GM21576 (cell line): ENCODE measurements around the gene RANBP3.
"Not testable (repeated sequence)": the region's sequence is repeated elsewhere in the genome, so short reads cannot be mapped to it uniquely, and the experiment has no call there.

Source experiments
- ATAC-seq: cut with Tn5 transposase; IDR thresholded peaks from one replicate; pipeline ENCODE4 v1.9.1; 2021; ENCODE audit warnings: mild to moderate bottlenecking, moderate library complexity; ENCODE audit not compliant: unreplicated experiment

The RANBP3 gene

DNA sequence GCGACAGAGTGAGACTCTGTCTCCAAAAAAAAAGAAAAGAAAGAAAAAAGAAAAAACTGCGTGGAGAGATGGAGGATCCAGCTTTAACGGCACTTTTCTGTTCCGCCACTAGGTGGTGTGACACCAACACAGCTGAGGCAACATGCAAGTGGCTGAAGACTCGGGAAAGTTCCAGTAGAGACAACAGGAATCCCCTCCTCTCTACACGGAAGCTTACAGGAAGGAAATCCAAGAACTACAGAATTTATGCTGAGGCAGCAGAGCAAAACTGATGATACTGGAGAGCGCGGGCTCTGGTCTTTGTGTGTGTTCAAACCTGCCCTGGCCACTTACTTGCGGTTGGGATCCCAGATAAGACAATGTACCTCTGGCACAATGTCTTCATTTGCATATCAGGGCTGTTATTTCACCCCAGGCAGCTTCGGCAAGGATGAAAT is 9.9 kb downstream of the RANBP3 start:
- no peak for ATAC-seq

DNA sequence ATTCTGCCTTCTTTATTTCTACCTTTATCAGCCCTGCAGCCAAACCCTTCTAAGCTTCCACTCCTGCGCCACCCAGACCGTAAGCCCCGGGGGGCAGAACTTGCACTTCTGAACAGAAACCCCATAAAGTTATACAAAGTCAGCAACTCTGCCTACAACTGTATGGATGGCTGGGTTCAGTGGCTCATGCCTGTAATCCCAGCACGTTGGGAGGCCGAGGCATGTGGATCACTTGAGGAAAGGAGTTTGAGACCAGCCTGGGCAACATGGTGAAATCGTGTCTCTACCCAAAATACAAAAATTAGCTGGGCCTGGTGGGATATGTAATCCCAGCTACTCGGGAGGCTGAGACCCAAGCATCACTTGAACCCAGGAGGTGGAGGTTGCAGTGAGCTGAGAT is 10.4 kb downstream of the RANBP3 start:
- no peak for ATAC-seq

DNA sequence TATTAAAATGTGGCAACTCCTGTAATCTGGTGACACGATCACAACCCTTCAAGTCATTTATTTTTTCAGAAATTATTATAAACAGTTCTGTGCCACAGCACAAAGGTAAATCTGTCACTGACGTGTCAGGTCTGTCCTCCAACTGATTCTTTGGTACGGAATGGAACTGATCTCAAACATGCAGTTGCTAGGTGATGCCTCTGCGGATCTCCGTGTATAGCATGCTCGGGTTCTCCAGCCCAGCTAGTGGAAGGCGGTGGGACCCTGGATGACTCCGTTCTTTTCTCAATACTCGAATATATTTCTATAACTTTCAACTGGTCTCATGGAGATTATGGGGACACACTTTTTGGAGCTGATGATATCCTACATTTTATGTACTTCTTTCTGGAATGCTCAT is 11.0 kb downstream of the RANBP3 start:
- ATAC-seq = no peak

DNA sequence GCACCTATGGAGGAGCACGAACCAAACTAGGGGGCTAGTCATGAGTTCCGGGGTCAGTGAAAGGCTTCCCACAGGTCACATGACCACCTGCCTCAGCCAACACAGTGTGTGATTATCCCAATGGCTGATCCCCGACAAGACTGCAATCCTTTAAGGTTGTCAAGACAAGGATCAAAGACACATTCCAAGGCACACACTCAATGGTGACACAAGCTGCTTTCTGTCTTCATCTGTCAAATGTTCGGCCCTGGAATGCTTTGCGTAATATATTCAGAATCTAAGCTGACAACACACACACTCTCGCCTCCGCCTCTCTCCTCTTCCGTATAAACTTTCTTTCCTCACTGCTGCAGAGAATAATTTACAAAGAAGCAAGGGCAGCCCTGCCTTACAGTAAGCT is 11.7 kb downstream of the RANBP3 start:
- no peak for ATAC-seq

DNA sequence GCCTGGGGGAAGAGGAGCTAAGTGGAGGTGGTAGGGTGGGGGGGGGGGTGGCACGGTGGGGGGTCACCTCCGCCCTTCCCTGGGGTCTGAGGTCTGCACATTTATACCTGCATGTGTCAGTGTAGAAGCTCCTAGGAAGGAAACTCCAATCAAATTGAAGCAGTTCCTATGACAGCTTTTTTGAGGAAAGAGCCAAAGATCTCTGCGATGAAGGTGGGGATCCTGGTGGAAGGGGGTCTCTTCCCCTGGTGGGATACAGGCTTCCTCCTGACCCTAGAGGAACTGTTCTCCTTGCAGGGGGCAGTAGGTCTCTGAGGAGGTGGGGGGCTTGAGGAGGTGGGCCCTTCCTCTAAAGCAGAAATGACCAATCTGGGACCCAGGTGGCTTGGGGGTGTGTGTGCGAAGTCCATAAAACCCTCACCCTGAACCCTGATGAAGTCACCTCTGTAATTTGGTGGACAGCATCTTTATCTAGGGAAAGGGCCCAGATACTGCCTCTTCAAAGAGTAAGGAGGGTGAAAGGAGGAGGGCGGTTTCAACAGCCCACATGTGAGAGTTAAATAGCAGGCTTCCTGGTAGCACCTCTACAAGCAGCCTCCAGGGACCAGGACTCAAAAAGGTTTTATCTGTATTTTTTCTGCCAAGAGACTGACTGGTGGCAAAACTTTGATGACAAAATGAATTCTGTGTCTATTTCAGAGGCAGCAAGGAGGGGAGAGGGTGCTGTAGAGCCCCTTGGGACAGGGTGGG is 12.9 kb downstream of the RANBP3 start:
- no peak for ATAC-seq

DNA sequence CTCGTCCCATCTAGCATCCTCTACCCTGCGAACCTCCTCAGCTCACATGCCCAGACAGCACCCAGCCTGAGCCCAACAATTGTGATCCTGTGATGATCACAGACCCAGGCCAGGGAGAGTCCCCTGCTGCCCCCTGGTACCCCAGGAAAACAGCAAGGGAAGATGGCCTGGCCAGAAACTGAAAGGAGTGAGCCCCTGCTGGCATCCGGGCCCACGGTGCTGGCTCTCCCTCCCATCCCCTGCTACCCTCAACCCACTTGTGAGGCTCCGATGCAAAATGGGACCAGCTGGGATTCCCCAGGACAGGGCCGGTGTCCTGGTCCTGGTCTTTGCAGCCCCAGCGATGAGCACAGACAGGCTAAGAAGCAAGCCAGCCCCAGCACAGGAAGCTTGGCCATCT is 14.1 kb downstream of the RANBP3 start:
- no peak for ATAC-seq

DNA sequence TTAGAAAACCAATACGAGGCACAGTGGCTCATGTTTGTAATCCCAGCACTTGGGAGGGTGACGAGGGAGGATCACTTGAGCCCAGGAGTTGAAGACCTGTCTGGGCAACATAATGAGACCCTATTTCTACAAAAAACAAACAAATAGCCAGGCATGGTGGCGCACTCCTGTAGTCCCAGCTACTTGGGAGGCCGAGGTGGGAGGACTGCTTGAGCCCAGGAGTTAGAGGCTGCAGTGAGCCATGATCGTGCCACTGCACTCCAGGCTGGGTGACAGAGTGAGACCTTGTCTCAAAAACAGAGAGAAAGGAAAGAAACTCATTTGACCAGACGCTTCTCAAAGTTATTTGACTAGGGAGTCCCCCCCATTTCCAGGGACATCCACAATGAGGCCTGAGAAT is 14.7 kb downstream of the RANBP3 start:
- not testable (repeated sequence) for ATAC-seq

DNA sequence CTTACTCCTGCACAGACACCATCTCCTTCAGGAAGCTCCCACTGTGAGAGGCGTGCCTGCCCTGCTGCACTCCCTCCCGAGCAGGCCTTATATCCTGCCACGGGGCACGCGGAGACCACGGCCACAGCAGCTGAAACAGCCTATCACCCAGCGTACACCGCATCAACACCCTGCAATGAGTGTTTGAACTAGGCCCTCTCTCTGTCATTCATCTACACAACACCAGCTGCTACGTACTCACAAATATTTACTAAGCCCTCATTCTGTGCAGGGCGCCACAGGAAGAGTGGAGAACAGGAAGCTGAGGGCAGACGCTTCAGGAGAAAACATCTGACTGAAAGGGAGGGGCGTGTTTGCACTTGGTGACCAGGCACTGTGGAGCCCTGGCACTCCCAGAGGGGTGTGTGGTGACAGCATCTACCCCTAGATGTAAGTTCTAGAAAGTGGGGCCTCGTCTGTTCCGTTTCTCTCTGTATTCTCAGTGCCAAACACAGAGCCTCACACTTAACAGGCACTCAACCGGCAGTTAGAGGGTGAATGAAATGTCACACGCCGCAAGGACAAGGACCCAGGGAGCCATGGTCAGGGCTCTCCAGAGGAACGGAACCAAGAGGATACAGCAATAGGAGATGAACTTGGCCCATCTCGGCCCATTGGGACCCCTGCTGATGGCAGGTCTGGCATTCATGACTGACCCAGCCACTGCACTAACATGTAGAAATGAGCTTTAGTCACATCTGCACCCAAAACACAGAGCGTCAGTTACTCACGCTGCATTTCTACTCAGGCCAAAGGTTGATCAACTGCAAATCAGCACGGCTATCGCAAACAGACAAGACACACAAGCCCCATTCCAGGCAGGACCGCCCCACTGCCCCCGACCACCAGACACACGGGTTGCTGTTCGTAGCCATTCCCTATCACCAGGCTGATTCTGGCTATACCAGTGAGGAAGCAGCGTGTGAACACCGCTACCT is 15.7 kb downstream of the RANBP3 start:
- ATAC-seq = no peak

DNA sequence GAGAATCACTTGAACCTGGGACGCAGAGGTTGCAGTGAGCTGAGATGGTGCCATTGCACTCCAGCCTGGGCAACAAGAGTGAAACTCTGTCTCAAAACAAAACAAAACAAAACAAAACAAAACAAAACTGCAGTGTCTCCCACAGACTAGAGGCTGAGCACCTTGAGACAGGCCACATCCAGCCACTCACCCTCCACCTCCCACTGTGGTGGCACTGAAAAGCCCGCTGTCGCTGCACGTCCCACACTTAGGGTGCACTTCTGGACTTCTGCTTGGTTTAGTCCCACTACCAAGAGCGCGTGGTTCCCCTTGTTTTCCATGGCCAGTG is 16.3 kb downstream of the RANBP3 start:
- not testable (repeated sequence) for ATAC-seq

DNA sequence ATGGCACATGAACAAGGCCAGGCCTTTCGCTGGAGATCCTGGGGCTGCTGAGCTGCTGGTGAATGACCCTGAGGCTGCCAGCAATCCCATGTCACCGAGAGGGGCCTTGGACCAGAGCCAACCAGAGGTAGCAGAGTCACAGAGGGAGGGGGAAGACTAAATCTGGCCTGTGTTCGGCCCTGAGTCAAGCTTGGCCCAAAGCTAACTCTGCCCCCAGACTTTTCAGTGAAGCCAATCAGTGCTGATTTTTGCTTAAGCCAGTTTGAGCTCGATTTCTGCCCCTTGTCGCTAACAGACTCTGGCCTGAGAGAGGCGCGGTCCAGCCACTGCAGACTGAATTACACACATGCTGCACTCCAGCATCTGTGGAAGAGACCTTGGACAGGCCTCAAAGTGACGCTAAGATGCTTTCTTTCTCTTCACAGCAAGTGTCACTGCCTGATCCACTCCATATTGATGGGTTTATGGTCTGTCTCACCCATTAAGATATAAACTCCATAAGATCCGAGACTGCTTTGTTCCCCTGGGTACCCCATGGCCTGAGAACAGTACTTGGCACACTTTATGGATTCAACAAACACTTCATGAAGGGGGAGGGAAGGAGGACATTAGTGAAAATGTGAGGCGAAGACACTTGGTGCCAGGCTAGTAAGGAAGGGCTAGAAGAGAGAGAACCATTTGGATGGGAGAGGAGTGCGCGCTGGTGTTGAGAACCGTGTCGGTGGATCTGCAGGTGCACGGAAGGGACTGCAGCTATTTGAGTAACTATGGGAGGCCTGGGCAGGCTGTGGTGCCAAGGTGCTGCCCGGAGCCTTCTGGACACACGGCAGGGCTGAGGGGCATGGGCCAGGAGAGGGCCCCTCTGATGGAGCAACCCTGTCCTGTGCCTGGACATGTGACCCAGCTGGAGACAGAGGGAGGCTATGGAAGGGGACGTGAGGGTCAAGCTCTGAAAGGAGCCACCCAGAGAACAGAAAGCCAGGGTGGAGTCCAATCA is 17.6 kb downstream of the RANBP3 start:
- ATAC-seq = no peak

DNA sequence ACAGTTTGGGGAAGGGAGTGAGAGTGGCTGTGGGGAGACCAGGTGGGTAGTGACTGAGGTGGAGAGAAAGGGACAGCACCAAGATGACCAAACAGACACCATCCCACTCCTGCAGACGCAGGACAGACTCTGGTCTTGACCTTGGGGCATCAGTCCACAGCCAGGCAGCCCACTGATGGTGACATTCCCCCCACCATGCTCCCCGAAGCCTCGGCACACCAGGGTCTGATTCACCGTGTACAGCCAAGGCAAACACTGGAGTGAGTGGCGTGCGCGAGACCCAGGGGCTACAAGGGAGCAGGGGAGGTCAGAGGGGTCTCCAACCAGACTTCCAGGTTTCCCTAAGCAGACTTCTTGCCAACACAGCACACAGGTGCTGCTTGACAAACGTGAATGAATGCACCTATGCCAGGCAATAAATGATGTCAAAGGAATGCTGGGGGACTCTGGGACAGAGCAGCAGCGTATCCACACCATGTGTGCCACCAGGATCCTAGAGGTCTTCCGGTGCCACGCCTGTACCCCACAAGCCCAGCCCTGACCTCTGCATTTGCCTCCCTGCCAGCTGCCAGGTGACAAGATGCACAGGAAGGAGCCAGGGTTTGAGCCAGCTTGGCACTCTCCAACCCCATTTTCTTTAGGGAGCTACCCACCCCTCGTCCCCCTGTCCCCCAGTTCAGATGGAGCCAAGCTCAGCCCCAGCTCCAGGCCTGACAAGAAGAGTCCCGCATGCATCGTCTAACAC is 18.5 kb downstream of the RANBP3 start:
- ATAC-seq = no peak

DNA sequence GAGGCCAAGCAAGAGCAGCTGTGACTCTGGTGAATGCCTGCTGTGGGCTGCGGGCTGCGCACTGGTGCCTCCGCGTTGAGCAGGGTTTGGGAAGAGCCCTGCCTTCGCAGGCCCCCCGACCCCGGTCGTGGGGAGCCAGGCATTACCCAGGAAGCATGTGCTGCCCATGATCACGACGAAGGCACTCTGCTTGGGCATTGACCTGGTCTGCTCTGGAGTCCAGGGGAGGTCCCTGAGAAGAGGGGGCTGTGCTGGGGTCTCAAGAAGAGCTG is 19.2 kb downstream of the RANBP3 start:
- ATAC-seq = no peak

DNA sequence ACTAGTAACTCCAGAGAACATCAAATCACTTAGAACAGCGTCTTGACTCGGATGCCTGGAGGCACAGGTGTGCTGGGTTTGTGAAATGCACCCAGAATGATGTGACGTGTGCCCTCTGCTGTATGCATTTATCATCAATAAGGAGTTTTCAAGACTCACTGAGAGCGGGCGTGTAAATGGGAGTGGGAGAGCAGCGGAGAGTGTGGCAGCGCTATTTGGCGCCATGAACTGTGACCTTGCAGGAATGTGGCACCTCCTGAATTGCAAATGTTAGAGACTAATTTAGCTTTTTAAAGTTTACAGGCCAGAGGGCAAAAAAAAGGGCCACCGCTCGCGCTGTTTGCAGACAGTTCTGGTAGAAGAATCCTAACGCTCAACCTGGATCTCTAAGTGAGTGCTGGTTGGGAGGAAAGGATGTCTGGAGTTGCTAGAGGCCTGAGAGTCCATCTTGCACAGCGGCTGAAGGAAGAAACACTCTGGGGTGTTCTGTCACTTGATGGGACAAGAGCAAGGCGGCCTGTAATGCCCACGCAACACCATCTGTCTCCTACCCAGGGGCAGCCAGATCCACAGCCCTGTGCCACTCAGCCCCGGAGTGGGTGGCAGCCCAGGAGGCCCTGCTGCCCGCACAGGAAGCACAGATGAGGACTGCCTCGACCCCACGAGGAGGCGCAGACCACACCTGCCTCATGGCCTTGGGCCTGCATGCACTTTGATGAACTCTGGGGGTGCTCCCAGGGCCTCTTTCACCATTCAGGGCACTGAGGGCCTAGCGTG is 19.7 kb downstream of the RANBP3 start:
- ATAC-seq = no peak

DNA sequence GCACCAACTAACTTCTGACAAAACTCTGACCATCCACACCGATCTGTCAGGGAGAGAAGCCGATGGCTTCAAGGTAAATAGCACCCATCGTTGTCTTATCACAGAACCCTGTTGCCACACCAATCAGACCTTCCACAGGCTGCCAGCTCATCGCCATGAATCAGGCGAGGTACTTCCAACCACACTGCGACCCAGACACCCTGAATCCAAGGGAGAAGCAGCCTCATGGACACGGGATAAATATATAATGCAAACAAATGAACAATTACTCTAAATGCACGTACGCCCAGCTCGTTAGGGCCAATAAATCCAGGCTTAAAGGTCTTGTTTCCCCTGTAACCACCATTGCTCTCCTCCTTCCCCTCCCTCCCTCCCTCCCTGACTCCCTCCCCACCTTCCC is 20.8 kb downstream of the RANBP3 start:
- no peak for ATAC-seq

DNA sequence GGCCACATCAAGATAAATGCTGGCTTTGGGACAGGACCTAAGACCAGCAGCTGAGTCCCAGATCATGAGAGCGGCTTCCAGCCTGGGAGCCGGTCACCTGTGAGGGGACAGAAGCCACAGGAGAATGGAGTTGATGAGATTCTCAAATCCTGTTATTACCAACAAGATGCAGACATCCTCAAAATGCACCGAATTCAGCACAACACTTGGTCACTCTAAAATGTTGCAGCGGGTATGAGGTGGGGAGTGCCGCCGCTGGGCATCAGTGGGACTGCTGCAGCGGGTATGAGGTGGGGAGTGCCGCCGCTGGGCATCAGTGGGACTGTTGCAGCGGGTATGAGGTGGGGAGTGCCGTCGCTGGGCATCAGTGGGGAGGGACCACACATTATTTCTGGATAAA is 21.2 kb downstream of the RANBP3 start:
- no peak for ATAC-seq

DNA sequence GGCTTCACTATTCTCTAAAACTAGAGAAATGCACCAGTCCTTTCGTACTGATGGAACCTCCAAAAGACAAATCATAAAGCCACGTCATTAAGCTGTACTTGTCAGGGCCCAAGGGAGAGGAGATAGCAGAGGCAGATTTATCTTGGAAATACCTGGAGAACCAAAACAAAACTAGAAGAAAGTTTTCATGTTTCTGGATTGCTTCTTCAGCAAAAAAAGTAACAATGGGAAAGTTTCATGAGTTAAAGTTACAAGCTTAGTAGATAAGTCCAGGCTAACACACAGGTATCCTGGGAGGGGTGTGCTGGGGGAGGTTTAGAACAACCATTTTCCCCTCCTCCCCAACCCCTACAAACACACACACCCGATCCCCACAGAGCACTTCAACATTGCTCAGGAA is 21.6 kb downstream of the RANBP3 start:
- ATAC-seq = no peak

DNA sequence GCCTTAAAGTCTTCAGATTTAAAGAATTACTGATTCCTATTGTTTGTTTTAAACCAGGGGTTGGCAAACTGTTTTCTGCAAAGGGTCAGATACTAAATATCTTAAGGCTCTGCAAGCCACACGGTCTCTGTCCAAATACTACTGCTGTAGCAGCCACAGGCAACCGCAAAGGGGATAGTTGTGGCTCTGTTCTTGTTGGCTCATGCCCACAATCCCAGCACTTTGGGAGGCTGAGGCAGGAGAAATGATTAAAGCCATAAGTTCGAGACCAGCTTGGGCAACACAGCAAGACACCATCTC is 22.4 kb downstream of the RANBP3 start:
- no peak for ATAC-seq

DNA sequence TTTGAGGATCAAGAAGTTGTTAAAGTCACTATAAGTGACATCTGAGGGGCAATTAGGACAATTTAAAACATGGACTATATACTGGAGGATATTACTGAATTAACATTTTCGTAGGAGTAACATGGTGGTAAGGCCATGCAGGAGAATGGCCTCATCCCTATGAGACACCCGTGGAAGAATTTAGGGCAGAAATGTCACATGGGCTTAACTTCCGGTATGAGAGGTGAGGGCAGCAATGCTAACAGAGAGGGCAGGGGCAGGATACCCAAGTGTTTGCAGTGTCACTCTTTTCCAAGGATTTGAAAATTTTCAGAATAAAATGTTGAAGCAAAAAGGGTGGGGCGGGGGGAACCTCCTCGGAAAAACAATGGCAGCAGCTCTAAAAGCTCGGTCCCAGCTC is 23.6 kb downstream of the RANBP3 start:
- no peak for ATAC-seq

DNA sequence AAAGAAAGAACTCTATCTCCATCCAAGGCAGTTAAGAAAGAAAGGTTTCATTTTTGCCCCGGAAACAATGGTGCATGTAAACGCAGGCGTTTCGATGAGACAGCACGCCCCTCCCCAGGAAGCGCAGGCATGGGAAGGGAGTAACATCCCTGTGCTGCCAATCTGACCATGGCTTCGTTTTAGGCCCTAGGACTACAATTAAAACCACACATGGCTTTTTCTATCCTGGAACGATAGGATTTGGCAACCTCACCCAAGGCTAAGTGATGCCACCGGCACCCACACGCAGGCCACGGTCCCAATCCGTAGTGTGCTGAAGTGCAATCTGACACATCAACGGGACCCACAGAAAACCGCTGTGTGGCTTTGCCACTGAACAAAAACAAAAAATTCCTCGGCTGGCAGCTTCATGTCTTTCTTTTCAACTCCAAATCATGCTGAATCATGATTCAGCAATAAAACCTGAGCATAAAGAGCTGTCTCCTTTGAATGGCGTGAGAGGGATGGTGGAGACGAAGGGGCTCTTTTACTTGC is 24.2 kb downstream of the RANBP3 start:
- ATAC-seq = no peak
